K562 (cell line): ENCODE measurements around the gene FBXW7. TPM values are rescaled to one million over a fixed set of nuclear protein-coding genes. Genes with fewer than 3 reads are reported as not detected.

Experiments used
- CBX2 ChIP-seq: fragments of 200-600 bp; sonication (generic); IDR thresholded peaks from one replicate; pipeline ENCODE4 v1.6.1; 2012; ENCODE audit warnings: mild to moderate bottlenecking, low read length, inconsistent platforms; ENCODE audit not compliant: insufficient read depth, poor library complexity, severe bottlenecking
- CC2D1A ChIP-seq: fragments of 450-650 bp; IDR thresholded peaks from 2 replicates; pipeline ENCODE4 v1.6.1; 2017; ENCODE audit warnings: mild to moderate bottlenecking
- CEBPG ChIP-seq, 3 experiments: fragments of 200-800 bp in 1 of 3; sonication (Bioruptor generic) in 1 of 3; sonication (generic) in 1 of 3; formaldehyde crosslinking in 1 of 3; IDR thresholded peaks in 2 of 3; conservative IDR thresholded peaks in 1 of 3; 2 replicates each; pipeline versions ENCODE4 v1.6.1 to v1.8.0; 2016 to 2022; ENCODE audit warnings: missing compliant biosample characterization in 2 of 3, missing genetic modification characterization in 2 of 3, mild to moderate bottlenecking in 1 of 3, missing genetic modification reagents in 1 of 3
- CHAMP1 ChIP-seq: fragments of 450-650 bp; IDR thresholded peaks from 2 replicates; pipeline ENCODE4 v1.6.1; 2016; ENCODE audit warnings: mild to moderate bottlenecking
- EHMT2 ChIP-seq: fragments of 450-650 bp; IDR thresholded peaks from 2 replicates; pipeline ENCODE4 v1.6.1; 2018; ENCODE audit warnings: antibody characterized with exemption
- ESRRA ChIP-seq: fragments of 450-650 bp; IDR thresholded peaks from 2 replicates; pipeline ENCODE4 v1.6.1; 2014; ENCODE audit warnings: low read depth, mild to moderate bottlenecking, moderate library complexity, borderline replicate concordance
- FOXA1 ChIP-seq: fragments of 450-650 bp; IDR thresholded peaks from 2 replicates; pipeline ENCODE4 v1.6.1; 2016; ENCODE audit warnings: mild to moderate bottlenecking, borderline replicate concordance
- IRF2 ChIP-seq: sonication (generic); formaldehyde crosslinking; IDR thresholded peaks from 2 replicates; pipeline ENCODE4 v1.8.1; 2022; ENCODE audit warnings: mild to moderate bottlenecking, missing genetic modification reagents
- LCOR ChIP-seq: sonication (generic); formaldehyde crosslinking; IDR thresholded peaks from 2 replicates; pipeline ENCODE4 v1.8.0; 2022; ENCODE audit warnings: mild to moderate bottlenecking, missing genetic modification reagents
- MEIS2 ChIP-seq: fragments of 450-650 bp; IDR thresholded peaks from 2 replicates; pipeline ENCODE4 v1.6.1; 2014; ENCODE audit warnings: mild to moderate bottlenecking; ENCODE audit not compliant: partially characterized antibody
- MYC ChIP-seq, 2 experiments: fragments of 250-450 bp in 1 of 2; sonication (Bioruptor Pico) in 1 of 2; IDR thresholded peaks; 2 replicates each; pipeline versions ENCODE4 v1.5.1 to v1.6.1; 2012 to 2021; ENCODE audit warnings: low read depth in 2 of 2, borderline replicate concordance in 1 of 2, improper control_type of control experiment in 1 of 2, low read length in 1 of 2, mild to moderate bottlenecking in 1 of 2, moderate library complexity in 1 of 2
- NCOA6 ChIP-seq: fragments of 450-650 bp; IDR thresholded peaks from 2 replicates; pipeline ENCODE4 v1.6.1; 2017; ENCODE audit warnings: mild to moderate bottlenecking
- RBM22 ChIP-seq: fragments of 200-400 bp; formaldehyde crosslinking; IDR thresholded peaks from 2 replicates; pipeline ENCODE4 v1.6.1; 2018; ENCODE audit warnings: low read length, low read depth; ENCODE audit not compliant: poor library complexity, severe bottlenecking
- RHOXF2B ChIP-seq: fragments of 250-450 bp; sonication (Bioruptor Pico); conservative IDR thresholded peaks from 2 replicates; pipeline ENCODE4 v1.5.1; 2021
- RUNX1 ChIP-seq: sonication (generic); IDR thresholded peaks from 2 replicates; pipeline ENCODE4 v1.6.1; 2016; ENCODE audit warnings: antibody characterized with exemption, low read depth
- SIX5 ChIP-seq, 2 experiments: IDR thresholded peaks; 2 replicates each; pipeline ENCODE4 v1.6.1; 2011; ENCODE audit warnings: low read length in 2 of 2, borderline replicate concordance in 1 of 2, low read depth in 1 of 2, mild to moderate bottlenecking in 1 of 2, moderate library complexity in 1 of 2; ENCODE audit not compliant: insufficient read depth in 1 of 2
- SUPT5H ChIP-seq: fragments of 450-650 bp; IDR thresholded peaks from 2 replicates; pipeline ENCODE4 v1.6.1; 2016
- THRB ChIP-seq: fragments of 450-650 bp; formaldehyde crosslinking; conservative IDR thresholded peaks from 2 replicates; pipeline ENCODE4 v1.4.0; 2022; ENCODE audit warnings: mild to moderate bottlenecking, missing genetic modification characterization
- ZNF224 ChIP-seq: sonication (generic); formaldehyde crosslinking; IDR thresholded peaks from 2 replicates; pipeline ENCODE4 v1.8.0; 2022; ENCODE audit warnings: mild to moderate bottlenecking, missing genetic modification reagents
- ZNF253 ChIP-seq: fragments of 250-450 bp; sonication (Bioruptor Pico); conservative IDR thresholded peaks from 2 replicates; pipeline ENCODE4 v1.6.1; 2021; ENCODE audit warnings: mild to moderate bottlenecking
- ZNF512 ChIP-seq: IDR thresholded peaks from 2 replicates; pipeline ENCODE4 v1.6.1; 2016; ENCODE audit warnings: missing genetic modification characterization, missing compliant biosample characterization
- polyA plus RNA-seq, 8 experiments: library from polyadenylated mRNA; depleted of rRNA in 4 of 8; stranded (reverse) in 5 of 8; unstranded in 3 of 8; fragments of >200 nt; fragmentation: Nextera tagmentation in 2 of 8; fragmentation: Illumina TruSeq in 1 of 8; extraction: Ambion mirVana in 2 of 8; extraction: Trizol in 1 of 8; gene quantifications; 2 replicates each; pipeline versions ENCODE4 v1.2.1 to v1.2.3, GENCODE V29; 2011 to 2014; ENCODE audit warnings: inconsistent platforms in 1 of 8, missing spikeins in 1 of 8
- total RNA-seq, 7 experiments: library from RNA; depleted of rRNA in 6 of 7; stranded (reverse); fragments of >200 nt in 6 of 7; fragmentation: Illumina TruSeq in 2 of 7; extraction: Trizol in 2 of 7; gene quantifications; 2 replicates each; pipeline versions ENCODE4 v1.2.1 to v1.2.3, GENCODE V29; 2011 to 2021; ENCODE audit warnings: low replicate concordance in 1 of 7

Gene FBXW7
- total and polyA plus RNA-seq, 9 of the 15 experiments (the other 6 are each of a cell fraction or from before 2014, with no cell fraction given): 6.8 to 44.2 (median 16.4) TPM

- TF ChIP-seq MYC (IDR thresholded peaks at IDR 0.05; ENCODE audit: low read depth, low read length): no peak
- no peak for TF ChIP-seq MYC (CRISPR knock-in tag; IDR thresholded peaks at IDR 0.05; ENCODE audit: borderline replicate concordance, low read depth)
- TF ChIP-seq SUPT5H: no peak
- no peak for TF ChIP-seq CBX2
- TF ChIP-seq LCOR (CRISPR knock-in tag): no peak
- no peak for TF ChIP-seq RUNX1
- TF ChIP-seq RHOXF2B (CRISPR knock-in tag): no peak
- TF ChIP-seq THRB (CRISPR knock-in tag): no peak
- no peak for TF ChIP-seq IRF2
- no peak for TF ChIP-seq ZNF224 (CRISPR knock-in tag)
- no peak for TF ChIP-seq FOXA1
- TF ChIP-seq MEIS2: peak; percentile 69
- no peak for TF ChIP-seq ESRRA
- TF ChIP-seq NCOA6: no peak
- TF ChIP-seq RBM22: no peak
- peak; percentile 26; the same call in 1 of the 2 replicates for TF ChIP-seq ZNF512 (tag)
- no peak for TF ChIP-seq SIX5 (IDR thresholded peaks at IDR 0.05; ENCODE audit: borderline replicate concordance in 1 of 2, insufficient read depth in 1 of 2, low read depth in 1 of 2, low read length in 2 of 2)
- TF ChIP-seq ZNF253 (CRISPR knock-in tag): no peak
- no peak for TF ChIP-seq EHMT2
- TF ChIP-seq CHAMP1: no peak
- TF ChIP-seq CEBPG (CRISPR knock-in tag; IDR thresholded peaks at IDR 0.05): no peak
- TF ChIP-seq CEBPG (tag; conservative IDR thresholded peaks at IDR 0.05 in 1 of 2, IDR thresholded peaks at IDR 0.05 in 1 of 2): 0 out of 4 replicates have a peak, but pooled peaks of 1 of the 2 experiments have one; percentile 28
- TF ChIP-seq CC2D1A: peak; percentile 33; the same call in 1 of the 2 replicates
Observed at GRCh38 chr4:152464030-152464823, 71.7 kb downstream of the FBXW7 start (continued).
